Ascending aorta (tissue), 2 donors: ENCODE results near the gene FNTB. TPM values are rescaled to one million over a fixed set of nuclear protein-coding genes. Genes with fewer than 3 reads are reported as not detected.

ENCODE experiments used
- DNase-seq, 2 donors: peaks; one replicate each; pipeline ENCODE4 v3.0.0-alpha.2; 2019; ENCODE audit warnings: low spot score in 2 of 2
- H3K27ac ChIP-seq, 2 donors: fragments of 200-600 bp; sonication (generic); one replicate each; pipeline ENCODE4 v1.5.1; 2016 to 2017; ENCODE audit warnings: mild to moderate bottlenecking in 1 of 2
- H3K27me3 ChIP-seq: fragments of 200-600 bp; sonication (generic); one replicate; pipeline ENCODE4 v1.5.1; 2017
- H3K36me3 ChIP-seq, 2 donors: fragments of 200-600 bp; sonication (generic); one replicate each; pipeline ENCODE4 v1.5.1; 2016
- H3K4me1 ChIP-seq, 2 donors: fragments of 200-600 bp; sonication (generic); one replicate each; pipeline ENCODE4 v1.5.1; 2016 to 2017; ENCODE audit warnings: mild to moderate bottlenecking in 1 of 2
- H3K4me3 ChIP-seq, 2 donors: fragments of 200-600 bp; sonication (generic); one replicate each; pipeline ENCODE4 v1.5.1; 2016 to 2017; ENCODE audit warnings: mild to moderate bottlenecking in 1 of 2
- H3K9me3 ChIP-seq, 2 donors: fragments of 200-600 bp; sonication (generic); one replicate each; pipeline ENCODE4 v1.5.1; 2016
- intact Hi-C: fragments of 100-400 bp; cut with DNase I; formaldehyde crosslinking; loops from one replicate; pipeline ENCODE4 v1.15.1; 2023
- total RNA-seq: library from RNA; depleted of rRNA; stranded (reverse); fragments of >200 nt; gene quantifications from one replicate; pipeline ENCODE4 v1.1.0, GENCODE V29; 2016
- TF ChIP-seq, protein P1 (sequence below), 3 experiments: fragments of 200-600 bp in 2 of 3; fragments of 450-650 bp in 1 of 3; sonication (generic) in 2 of 3; IDR thresholded peaks; one replicate each; pipeline ENCODE4 v1.5.1; 2016 to 2019; ENCODE audit warnings: antibody characterized with exemption in 3 of 3, mild to moderate bottlenecking in 1 of 3, moderate library complexity in 1 of 3

Gene FNTB
- total RNA-seq, 1 donor from 2014 or later, result 13.9 TPM

DNA sequence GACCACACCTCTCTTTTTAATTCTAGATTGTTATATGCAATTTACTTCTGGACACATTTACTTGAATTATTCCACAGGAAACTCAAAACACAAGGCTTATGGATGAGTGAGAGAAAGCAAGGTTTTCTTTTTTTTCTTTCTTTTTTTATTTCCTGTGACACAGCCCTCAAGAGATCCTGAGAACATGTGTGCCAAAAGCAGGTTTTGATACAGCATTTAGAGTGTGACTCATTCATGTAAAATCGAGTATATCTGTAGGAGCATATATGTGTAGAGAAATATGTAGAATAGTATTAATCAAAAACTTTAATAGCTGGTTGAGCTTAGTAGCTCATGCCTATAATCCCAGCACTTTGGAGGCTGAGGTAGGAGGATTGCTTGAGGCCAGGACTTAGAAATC lies 120.0 kb downstream of the FNTB start:
- TF ChIP-seq, protein P1, sequence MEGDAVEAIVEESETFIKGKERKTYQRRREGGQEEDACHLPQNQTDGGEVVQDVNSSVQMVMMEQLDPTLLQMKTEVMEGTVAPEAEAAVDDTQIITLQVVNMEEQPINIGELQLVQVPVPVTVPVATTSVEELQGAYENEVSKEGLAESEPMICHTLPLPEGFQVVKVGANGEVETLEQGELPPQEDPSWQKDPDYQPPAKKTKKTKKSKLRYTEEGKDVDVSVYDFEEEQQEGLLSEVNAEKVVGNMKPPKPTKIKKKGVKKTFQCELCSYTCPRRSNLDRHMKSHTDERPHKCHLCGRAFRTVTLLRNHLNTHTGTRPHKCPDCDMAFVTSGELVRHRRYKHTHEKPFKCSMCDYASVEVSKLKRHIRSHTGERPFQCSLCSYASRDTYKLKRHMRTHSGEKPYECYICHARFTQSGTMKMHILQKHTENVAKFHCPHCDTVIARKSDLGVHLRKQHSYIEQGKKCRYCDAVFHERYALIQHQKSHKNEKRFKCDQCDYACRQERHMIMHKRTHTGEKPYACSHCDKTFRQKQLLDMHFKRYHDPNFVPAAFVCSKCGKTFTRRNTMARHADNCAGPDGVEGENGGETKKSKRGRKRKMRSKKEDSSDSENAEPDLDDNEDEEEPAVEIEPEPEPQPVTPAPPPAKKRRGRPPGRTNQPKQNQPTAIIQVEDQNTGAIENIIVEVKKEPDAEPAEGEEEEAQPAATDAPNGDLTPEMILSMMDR (IDR thresholded peaks at IDR 0.05), result no peak
- no peaks in the 10 kb centered on the region for H3K36me3 ChIP-seq
- no peak overlapping the region for H3K4me3 ChIP-seq
- H3K4me1 ChIP-seq, result peaks cover 0 to 3% of the 10 kb centered on the region in 2 donors
- intact Hi-C loops, result loop anchor here (10.0 kb wide), 1 partner anchor 192 kb away; the partner anchor contains the start of gene CHURC1
- no peaks in the 10 kb centered on the region for H3K27me3 ChIP-seq
- no peak for DNase-seq
- no peaks in the 10 kb centered on the region for H3K9me3 ChIP-seq
- no peak overlapping the region for H3K27ac ChIP-seq

DNA sequence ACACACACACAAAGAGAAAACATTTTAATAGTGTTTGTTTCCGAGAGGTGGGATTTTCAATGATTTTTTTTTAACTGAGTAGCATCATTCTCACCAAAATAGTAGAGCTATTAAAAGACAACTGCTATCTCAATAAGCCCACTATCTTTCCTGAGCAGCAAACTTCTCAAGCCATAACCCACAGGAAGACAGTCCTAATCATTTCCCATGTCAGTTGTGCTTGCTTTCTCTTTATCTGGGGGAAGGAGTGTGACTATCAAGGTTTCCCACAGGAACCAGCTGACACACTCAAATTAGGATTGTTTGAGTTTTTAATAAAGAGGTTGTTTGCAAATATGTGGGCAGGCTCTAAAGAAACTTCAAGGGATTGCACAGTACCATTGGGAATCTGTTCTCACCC lies 120.5 kb downstream of the FNTB start:
- Histone ChIP-seq H3K27ac (no peak overlapping the region), H3K9me3 (no peaks in the 10 kb centered on the region), H3K27me3 (no peaks in the 10 kb centered on the region), H3K4me1 (peaks cover 0 to 3% of the 10 kb centered on the region in 2 donors), H3K4me3 (no peak overlapping the region), H3K36me3 (no peaks in the 10 kb centered on the region)
- DNase-seq, result no peak
- TF ChIP-seq, protein P1 (IDR thresholded peaks at IDR 0.05), result no peak
- intact Hi-C loops, result loop anchor here (10.0 kb wide), 1 partner anchor 192 kb away; the partner anchor contains the start of gene CHURC1

DNA sequence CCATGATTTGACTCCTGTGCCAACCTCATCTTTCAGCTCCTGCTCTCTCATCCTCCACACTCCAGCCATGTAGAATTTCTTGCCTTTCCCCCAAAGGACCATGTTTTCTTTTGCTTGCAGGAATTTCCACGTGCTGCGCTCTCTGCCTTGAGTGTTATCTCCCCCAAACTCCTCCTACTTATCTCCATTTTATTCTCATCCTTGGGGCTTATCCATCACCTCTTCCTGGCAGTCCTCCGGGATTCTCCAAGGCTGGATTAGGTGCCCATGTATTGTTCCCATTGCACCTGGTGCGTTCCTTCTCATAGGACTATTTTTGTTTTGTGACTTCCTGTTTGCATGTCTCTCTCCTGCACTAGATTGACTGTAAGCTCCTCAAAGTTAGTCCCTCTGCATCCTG lies 122.7 kb downstream of the FNTB start:
- intact Hi-C loops, result loop anchor here (10.0 kb wide), 1 partner anchor 195 kb away; the partner anchor contains the start of gene CHURC1
- no peaks in the 10 kb centered on the region for H3K36me3 ChIP-seq
- TF ChIP-seq, protein P1 (IDR thresholded peaks at IDR 0.05), result no peak

DNA sequence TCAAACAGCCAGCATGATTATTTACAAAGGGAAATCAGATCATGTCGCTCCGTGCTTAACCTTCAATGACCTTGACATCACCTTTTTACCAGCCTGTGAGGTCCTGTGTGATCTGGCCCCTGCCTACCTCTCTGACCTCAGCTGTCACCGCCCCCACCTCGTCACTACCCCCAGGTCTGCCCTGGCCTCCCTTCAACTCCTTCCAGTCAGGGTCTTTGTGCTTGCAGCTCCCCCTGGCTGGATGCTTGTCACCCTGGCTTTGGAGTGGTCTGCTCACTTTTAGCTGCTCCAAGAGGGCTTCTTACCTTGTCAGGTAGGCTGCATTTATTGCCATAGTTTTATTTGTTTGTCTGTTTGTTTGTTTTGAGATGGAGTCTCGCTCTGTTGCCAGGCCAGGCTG lies 123.8 kb downstream of the FNTB start:
- H3K27me3 ChIP-seq, result no peaks in the 10 kb centered on the region
- intact Hi-C loops, result no loop called here
- no peak for DNase-seq
- no peak overlapping the region for H3K27ac ChIP-seq
- TF ChIP-seq, protein P1 (IDR thresholded peaks at IDR 0.05), result no peak
- H3K4me1 ChIP-seq, result no peaks in the 10 kb centered on the region
- H3K4me3 ChIP-seq, result no peak overlapping the region
- H3K36me3 ChIP-seq, result no peaks in the 10 kb centered on the region
- H3K9me3 ChIP-seq, result no peaks in the 10 kb centered on the region

More for the DNA sequence above, 122.7 kb downstream of the FNTB start:
- Histone ChIP-seq H3K4me3 (no peak overlapping the region), H3K9me3 (no peaks in the 10 kb centered on the region), H3K27me3 (no peaks in the 10 kb centered on the region), H3K27ac (no peak overlapping the region), H3K4me1 (no peaks in the 10 kb centered on the region)
- DNase-seq, result no peak

Other genes with a start within 250 kb of the FNTB start
- gene SPTB, start 107.0 kb upstream of the FNTB start, total RNA-seq, result 14.9 TPM
- gene CHURC1, start 72.4 kb upstream of the FNTB start, total RNA-seq, result 31.9 TPM
- gene GPX2, start 44.1 kb upstream of the FNTB start, total RNA-seq, result not detected
- gene RAB15, start 14.6 kb upstream of the FNTB start, total RNA-seq, result 1.6 TPM
- gene MAX, start 115.6 kb downstream of the FNTB start, total RNA-seq, result 26.8 TPM